GM12872 (cell line): ENCODE data around the gene EVI5.
A peak's percentile ranks its signal among the peaks of the same experiment; 100 is the strongest.

Source experiments
- CTCF ChIP-seq: IDR thresholded peaks from 3 replicates; pipeline ENCODE4 v1.5.1; 2011; ENCODE audit warnings: low read depth, mild to moderate bottlenecking, low read length, moderate library complexity; ENCODE audit not compliant: insufficient read depth

Gene EVI5

GRCh38 chr1:92822879-92823278 lies 38.0 kb upstream of the EVI5 start:
- no peak for TF ChIP-seq CTCF

GRCh38 chr1:92820551-92820950 lies 35.6 kb upstream of the EVI5 start:
- TF ChIP-seq CTCF: no peak

GRCh38 chr1:92820024-92820423 lies 35.1 kb upstream of the EVI5 start:
- no peak for TF ChIP-seq CTCF

- TF ChIP-seq CTCF: peak; percentile 85
These were observed 33.3 kb upstream of the EVI5 start for GRCh38 chr1:92817986-92818764.

- TF ChIP-seq CTCF: no peak
These were observed 32.3 kb upstream of the EVI5 start for GRCh38 chr1:92817137-92817697.

GRCh38 chr1:92816732-92817131 lies 31.8 kb upstream of the EVI5 start:
- no peak for TF ChIP-seq CTCF

GRCh38 chr1:92808381-92808780 lies 23.5 kb upstream of the EVI5 start:
- no peak for TF ChIP-seq CTCF
